Measurements from ENCODE around the gene ABCA2.

The ABCA2 gene, protein sequence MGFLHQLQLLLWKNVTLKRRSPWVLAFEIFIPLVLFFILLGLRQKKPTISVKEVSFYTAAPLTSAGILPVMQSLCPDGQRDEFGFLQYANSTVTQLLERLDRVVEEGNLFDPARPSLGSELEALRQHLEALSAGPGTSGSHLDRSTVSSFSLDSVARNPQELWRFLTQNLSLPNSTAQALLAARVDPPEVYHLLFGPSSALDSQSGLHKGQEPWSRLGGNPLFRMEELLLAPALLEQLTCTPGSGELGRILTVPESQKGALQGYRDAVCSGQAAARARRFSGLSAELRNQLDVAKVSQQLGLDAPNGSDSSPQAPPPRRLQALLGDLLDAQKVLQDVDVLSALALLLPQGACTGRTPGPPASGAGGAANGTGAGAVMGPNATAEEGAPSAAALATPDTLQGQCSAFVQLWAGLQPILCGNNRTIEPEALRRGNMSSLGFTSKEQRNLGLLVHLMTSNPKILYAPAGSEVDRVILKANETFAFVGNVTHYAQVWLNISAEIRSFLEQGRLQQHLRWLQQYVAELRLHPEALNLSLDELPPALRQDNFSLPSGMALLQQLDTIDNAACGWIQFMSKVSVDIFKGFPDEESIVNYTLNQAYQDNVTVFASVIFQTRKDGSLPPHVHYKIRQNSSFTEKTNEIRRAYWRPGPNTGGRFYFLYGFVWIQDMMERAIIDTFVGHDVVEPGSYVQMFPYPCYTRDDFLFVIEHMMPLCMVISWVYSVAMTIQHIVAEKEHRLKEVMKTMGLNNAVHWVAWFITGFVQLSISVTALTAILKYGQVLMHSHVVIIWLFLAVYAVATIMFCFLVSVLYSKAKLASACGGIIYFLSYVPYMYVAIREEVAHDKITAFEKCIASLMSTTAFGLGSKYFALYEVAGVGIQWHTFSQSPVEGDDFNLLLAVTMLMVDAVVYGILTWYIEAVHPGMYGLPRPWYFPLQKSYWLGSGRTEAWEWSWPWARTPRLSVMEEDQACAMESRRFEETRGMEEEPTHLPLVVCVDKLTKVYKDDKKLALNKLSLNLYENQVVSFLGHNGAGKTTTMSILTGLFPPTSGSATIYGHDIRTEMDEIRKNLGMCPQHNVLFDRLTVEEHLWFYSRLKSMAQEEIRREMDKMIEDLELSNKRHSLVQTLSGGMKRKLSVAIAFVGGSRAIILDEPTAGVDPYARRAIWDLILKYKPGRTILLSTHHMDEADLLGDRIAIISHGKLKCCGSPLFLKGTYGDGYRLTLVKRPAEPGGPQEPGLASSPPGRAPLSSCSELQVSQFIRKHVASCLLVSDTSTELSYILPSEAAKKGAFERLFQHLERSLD (N-terminal part only)

DNA sequence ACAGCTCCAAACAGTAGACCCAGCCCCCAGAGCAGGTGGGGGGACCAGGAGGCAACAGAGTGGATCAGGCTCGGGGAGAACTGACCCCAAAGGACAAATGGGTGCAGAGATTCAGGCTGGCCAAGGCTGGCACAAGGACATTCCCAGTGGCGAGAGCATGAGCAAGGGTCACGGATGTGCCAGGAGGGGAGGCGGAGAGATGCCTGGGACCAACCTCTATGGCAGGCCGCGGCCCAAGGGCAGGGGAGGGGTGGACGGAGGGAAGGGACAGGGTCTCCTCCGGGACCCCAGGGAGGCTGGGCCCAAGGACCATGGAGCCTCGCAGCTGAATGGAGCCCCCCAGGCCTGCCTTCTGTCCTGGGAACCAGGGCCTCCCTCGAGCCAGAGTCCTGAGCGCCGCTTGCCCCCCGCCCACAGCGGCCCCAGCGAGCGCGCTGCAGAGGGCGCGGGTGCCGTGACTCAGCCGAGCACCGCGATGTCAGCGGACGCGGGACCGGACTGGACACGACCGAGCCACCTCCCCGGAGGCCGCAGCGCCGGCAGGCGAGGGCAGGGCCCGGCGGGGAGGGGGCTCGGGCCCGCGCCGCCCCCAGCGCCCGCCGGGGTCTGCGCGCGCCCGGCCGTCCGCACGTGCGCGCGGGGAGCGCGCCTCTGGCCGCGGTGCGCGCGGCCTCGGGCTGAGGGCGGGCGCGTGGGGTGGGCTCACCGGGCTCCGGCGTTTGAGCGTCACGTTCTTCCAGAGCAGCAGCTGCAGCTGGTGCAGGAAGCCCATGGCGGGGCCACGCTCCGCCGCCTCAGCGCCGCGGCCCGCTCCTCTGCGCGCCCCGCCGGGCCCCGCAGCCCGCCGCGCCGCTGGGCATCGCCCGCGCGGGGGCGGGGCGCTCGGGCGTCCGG lies at the start of gene ABCA2:
ABCA2 (minus strand) TSS at position 869 of the 894 bp plus-strand sequence; CDS start at position 772, 97 bp downstream.
- DNase-seq, result no peak

DNA sequence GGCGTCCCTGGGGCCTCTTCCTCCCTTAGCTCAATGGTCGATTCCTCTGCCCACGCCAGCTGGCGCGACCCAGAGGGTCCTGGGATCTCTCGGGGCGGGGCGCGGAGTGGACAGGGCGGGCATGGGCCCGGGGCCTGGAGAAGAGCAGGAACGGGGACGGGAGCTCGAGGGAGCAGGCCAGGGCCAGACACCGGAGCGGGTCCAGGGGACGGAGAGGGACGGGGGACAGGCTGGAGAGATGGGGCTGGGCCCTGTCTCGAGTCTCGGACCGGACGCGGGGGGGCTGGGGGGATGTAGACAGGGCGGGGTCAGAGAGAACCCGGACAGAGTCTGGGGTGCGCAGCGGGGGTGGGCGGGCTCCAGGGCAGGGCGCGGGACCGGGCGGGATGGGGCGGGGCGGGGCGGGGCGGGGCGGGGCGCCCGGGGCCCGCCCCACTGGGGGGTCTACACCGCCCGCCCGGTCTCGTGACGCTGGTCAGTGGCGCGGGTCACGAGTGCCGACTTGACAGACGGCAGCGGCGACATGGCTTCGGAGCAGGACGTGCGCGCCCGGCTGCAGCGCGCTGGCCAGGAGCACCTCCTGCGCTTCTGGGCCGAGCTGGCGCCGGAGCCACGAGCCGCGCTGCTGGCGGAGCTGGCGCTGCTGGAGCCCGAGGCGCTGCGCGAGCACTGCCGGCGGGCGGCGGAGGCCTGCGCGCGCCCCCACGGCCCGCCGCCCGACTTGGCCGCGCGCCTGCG lies 49.1 kb upstream of the ABCA2 start, which contains the start of gene UAP1L1:
UAP1L1 (plus strand) TSS at position 508 of the 738 bp plus-strand sequence; CDS start at position 524, 16 bp downstream.
- no peak for DNase-seq

DNA sequence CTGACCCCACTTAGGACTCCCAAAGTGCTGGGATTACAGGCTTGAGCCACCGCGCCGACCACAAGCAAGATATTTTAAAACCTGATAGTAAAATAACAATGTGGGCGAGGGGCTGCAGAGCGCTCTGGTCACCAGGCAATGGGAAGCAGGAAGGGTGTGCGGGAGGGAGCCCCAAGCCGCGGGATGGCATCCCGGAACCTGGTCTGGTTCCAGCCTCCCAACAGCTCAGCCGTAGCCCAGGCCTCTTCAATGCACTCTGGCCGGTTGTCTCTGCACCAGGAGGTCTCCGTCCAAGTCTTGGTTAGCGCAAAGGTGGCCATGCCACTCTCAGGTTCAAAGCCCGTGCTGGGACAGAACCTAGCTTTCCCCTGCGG lies 48.6 kb upstream of the ABCA2 start:
- DNase-seq, result no peak

DNA sequence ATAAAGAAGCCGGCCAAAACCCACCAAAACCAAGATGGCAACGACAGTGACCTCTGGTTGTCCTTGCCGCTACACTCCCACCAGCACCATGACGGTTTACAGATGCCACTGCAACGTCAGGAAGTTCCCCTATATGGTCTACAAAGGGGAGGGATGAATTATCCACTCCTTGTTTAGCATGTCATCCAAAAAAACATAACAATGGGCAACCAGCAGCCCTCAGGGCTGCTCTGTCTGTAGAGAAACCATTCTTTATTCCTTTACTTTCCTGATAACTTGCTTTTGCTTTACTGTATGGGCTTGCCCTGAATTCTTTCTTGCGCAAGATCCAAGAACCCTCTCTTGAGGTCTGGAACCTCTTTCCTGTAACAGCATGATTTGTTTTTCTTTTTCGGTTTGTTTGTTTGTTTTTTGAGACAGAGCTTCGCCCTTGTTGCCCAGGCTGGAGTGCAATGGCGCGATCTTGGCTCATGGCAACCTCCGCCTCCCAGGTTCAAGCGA lies 47.3 kb upstream of the ABCA2 start:
- DNase-seq, result no peak

DNA sequence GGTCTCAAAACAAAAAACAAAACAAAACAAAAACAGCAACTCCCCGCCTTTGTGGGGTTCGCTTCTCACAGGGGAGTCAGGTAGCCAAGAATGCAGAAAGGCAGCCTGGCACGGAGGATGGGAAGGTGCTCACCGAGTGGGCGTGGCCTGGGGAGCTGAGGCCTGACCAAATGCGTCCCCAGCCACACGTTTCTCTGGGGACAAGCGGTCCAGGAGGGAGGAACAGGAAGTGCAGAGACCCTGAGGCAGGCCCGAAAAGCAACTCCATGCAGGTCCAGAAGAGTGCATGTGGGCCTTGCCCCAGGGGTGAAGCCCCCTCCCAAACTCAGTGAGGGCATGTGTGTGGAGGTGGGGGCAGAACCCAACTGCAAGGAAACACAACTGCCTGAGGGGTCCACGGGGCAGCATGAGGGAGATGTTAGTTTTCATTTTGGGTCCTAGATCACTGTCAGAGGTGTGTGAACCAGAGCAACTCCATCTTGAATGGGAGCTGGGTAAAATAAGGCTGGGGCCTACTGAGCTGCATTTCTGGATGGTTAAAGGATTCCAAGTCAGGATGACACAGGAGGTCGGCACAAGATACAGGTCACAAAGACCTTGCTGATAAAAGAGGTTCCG lies 46.7 kb upstream of the ABCA2 start:
- no peak for DNase-seq

DNA sequence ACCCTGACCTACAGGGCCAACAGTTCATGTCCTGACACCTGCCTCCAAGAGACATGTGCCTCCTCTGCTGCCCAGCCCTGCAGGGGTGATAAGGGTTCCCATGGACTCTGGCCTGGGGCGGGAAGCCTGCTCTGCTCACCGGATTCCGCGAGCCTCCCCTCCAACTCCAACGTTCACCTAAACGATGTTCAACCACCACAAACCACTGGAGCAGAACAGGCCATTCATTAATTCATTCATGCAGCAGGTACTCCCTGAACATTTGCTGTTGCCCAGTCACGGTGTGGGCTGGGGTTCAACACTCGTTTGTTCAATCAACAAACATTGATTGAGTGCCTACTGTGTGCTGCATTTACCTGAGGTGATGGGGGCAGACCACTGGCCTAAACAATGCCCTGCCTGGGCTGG lies 46.0 kb upstream of the ABCA2 start:
- no peak for DNase-seq

DNA sequence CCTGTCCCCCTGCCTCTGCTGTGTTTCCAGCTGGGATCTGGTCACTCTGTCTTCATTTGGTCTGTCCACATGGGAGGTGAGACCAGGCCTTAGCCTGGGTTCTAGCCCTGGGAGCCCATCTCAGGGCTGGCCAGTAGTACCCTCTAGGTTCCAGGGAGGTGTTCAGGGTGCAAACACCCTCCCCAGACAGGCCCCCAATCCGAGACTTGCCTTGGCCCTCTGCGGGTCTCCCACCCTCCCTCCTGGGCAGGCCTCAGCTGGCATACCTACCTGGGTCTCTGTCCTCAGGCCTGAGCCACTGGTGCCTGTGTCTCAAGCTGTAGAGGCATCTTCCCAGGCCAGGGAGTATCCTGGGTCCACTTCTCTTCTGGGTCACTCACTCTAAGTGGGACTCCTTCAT lies 43.2 kb upstream of the ABCA2 start:
- DNase-seq, result no peak

DNA sequence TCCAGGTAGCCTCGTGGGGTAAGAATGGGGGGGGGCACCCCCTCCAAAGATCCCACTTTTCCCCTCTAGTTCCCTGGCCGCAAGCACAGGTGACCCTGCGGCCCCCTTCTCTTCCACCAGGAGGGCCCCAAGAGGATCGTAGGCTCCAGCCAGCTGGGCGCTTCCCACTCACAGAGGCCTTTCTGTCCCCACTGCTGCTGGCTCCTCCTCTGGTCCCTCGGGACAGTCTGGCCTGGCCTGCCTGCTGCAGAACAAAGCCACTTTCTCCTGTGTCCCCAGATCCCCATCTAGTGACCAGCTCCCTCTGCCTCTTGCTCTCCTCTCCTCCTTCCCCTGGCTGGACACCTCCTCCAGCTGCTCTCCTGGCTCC lies 42.9 kb upstream of the ABCA2 start:
- DNase-seq, result peak; percentile 59

DNA sequence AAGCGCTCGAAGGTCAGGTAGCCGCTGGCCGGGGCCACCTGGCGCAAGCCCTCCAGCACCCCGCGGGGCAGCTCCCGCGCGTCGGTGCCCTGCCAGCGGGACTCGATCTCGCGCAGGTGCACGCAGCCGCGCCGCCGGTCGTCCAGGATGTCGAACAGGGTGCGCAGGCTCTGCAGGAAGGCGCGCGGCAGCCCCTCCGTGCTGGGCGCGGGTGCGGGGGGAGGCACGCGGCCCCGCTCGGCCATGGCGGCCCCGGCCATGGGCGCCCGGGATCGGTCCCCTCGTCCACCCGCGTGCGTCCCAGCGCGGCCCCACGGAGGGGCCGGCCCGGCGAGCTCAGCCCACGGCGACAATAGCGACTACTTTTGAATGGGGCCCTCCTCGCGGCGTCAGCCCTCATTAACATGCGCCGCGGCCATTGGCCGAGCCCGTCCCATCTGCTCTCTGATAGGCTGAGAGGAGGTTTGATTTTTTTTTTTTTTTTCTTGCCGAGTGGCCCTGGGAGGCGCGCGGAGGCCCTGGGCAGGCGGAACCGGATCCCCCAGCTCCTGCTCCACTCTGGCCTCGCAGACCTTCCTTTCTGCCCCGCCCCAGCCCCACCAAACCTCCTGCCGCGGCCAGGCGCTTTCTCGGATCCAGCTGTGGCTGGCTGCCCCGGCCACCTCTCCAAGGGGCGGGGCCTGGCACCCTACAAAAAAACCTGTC lies 42.3 kb upstream of the ABCA2 start, which contains the start of gene SAPCD2:
SAPCD2 (minus strand) TSS at position 357 of the 705 bp plus-strand sequence; CDS start at position 260, 97 bp downstream.
- peak; percentile 91 for DNase-seq

DNA sequence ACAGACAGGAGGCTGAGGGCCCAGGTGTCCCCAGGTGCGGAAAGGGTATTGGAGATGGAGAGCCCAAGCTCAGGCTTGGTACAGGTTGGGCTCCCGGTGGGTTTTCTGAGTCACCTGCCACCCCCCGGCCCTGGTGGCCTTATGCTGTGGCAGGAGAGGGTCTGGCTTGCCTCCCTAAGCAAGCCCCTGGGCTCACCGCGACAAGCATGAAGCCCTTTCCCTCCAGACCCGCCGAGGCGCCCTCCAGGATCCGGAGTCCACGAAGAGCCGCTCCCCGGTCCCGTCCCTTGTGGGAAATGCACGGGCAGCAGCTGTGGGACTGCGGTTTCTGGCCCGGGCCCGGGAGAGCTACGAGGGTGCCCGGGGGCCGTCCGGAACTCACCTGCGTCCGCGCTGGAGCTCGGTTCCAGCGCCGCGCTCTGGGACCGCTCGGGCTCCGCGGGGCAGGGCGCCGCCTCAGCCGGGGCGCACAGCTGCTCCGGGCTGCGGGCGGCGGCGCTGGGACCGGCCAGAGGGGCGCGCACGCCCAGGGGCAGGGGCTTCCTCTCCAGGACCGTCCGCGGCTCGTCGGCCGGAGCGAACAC lies 41.6 kb upstream of the ABCA2 start:
- no peak for DNase-seq

DNA sequence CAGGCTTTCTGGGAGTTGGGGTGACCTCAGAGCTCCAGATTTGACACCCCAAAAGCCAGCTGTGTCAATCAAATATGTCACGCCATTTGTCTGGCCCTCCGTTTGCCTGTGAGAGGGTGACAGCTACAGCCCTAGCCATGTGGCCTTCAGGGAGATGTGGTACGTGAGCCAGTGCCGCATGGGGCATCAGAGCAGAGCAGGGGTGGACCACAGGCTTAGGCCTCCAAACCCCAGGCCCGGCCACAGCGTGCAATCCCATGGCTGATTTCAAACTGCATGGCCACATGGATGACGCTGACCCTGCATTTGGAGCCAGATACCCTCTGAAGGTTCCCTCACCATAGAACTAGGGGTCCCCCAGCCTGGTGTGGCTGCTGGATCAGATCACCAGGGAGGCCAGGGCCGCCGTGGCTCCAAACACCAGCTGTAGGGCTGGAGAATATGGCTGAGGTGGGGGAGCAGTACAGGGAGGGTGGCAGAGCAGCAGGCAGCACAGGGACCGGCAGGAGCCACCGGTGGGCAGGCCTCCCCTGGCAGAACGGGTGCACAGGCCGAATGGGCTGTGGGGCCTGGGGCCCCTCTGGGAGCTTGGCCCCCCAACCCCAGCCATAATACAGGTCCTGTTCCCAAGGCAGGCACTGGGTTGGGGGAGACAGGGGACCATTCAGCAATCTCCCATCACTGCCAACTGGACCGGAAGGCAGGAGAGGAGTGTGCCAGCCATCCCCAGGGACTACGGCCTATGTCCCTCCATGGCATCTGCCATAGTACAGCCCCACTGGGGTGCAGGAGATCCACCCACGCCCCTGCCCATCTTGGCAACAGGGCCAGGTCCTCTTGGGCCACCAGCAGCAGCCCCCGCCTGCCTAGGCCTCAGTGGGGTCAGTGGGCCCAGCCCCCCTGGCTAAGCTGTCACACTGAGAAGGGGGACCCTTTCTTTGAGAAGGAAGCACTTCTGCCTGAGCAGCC lies 40.8 kb upstream of the ABCA2 start:
- DNase-seq, result no peak

DNA sequence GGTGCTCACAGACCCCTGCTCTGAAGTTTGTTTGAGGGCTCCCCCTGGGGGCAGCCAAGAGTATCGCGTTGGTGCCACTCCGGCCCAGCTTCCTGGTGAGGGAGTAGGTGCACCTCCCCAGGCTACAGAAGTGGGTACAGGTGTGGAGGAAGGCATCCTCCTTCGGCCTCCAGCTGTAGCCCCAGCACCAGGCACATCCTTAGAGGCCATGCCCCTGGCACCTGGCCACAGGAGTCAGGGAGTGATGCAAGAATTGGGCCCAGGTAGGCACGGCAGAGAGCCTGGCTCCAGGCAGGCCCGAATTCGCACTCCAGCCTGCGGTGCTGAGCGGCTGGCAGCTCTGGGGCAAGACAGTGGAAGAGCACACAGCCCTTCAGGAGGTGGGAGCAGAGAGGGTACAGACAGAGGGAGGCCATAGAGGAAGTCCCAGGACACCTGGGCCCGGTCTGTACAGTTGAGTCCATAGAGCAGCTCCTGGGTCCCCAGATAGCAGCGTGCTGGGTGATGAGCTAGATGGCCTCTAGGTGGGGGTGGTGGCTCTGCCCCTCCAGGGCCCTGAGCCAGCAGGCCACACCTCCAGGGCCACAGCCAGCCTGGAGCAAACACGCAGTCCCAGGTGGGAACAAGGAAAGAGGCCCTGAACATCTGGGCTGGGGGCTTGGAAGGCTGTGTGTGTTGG lies 40.0 kb upstream of the ABCA2 start:
- peak; percentile 76 for DNase-seq

DNA sequence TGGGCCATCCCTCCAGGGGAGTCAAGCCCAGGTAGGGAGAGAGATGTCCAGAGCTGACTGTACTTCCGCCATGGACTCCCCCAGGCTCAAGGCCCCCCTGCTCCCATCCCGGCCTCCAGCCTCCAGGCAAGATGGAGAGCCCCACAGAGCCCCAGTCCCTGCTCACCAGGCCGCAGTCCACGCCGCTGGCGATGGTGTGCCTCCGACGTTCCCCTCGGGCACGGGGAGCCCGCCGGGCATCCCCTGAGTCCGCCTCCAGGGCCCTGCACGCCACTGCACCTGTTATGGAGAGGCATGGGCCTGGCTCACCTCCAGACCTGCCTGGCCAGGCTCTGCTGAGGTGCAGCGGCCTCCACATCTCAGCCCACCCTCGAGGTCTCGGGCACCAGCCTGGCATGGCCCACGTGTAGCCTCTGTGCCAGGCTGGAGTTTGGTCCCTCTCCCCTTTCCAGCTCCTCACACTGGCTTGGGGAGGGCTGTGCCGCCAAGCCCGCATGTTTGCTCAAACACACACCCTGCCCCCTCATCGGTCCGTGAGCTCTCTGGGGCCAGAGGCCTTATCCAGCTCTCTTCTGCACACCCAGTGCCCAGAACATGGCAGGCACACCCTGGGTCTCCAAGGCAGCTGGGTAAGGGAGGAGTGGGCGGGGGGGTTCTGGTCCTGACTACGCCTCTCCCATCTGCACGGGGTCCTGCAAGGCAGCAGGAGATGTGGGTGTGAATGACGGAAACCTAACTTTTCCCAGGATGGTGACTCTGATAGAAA lies 38.2 kb upstream of the ABCA2 start:
- DNase-seq, result no peak

DNA sequence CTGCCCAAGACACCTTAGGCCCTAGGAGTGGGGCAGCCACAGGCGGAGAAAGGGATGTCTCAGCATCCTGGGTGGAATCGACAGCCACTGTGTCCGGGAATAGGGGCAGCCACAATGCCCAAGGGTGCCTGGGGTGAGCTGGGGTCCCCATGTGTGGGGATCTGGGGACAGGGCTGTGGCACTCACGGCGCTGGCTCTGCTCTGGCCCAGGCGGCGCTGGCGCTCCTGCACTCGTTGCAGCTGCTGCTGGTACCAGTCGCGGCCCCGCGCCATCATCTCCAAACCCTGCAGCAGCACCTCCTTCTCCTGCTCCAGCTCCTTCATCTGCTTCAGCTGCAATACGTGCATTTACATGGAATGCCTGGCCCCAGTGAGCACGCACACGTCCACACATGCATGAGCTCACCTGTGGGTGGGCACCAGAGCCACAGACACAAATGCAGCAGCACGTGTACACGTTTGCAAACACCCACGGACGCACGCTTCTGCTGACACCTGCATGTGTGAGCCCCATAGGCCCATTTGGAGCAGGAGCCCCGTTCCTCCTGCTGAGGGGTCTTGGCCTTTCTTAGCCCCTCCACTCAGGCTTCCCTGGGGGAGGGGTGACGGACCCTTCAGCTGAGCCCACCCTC lies 37.4 kb upstream of the ABCA2 start:
- no peak for DNase-seq

DNA sequence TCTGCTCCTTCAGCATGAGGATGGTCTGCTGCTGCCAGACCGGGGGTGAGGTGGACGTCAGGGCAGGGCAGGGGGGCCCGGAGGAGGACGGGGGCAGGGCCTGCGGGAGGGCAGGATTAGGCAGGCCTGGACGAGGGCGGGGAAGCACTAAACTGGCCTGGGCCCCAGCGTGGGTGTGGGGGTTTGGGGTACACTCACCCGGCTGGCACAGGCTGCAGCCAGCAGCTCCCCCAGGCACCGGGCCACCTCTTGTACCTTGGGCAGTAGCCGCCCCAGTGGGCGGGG lies 36.8 kb upstream of the ABCA2 start:
- DNase-seq, result no peak

All from NCI-H1436 (cell line).